SK-N-MC (cell line): Measurements from ENCODE around the gene GABBR2.

Source experiments
- EZH2 ChIP-seq: fragments of 200-600 bp; sonication (generic); IDR thresholded peaks from one replicate; pipeline ENCODE4 v1.6.1; 2017; ENCODE audit warnings: antibody characterized with exemption
- POLR2AphosphoS5 ChIP-seq: IDR thresholded peaks from 2 replicates; pipeline ENCODE4 v1.6.1; 2012; ENCODE audit warnings: mild to moderate bottlenecking, low read depth, low read length, borderline replicate concordance

DNA sequence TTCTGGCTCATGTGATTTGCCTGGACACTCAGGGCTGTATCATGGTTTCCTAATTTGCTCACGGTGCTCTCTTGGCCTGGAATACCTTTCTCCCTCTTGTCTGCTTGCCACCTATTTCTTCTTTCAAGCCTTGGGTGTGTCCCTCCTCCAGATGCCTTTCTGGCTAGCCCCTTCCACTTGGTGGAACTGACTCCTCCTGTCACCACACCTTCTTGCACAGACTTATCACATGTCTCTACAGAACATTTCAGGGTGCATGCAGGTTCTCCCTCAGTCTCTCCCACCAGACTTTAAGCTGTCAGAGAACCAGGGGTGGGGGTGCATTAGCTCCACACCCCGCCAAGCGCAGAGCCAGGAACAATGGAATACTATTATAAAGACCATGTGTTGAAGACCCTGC is 455.2 kb downstream of the GABBR2 start:
- TF ChIP-seq EZH2 (no peak), POLR2AphosphoS5 (no peak)
